Adrenal gland (tissue), 5 donors: ENCODE data around the gene KRT73.

Source experiments
- CTCF ChIP-seq, 6 experiments: fragments of 450-650 bp in 4 of 6; fragments of 200-600 bp in 2 of 6; sonication (generic) in 1 of 6; IDR thresholded peaks; 1 replicate in 5 of 6; 2 replicates in 1 of 6; pipeline versions ENCODE4 v1.5.1 to v1.8.0; 2016 to 2021; ENCODE audit warnings: antibody characterized with exemption in 6 of 6, mild to moderate bottlenecking in 2 of 6, moderate library complexity in 1 of 6
- POLR2A ChIP-seq, 2 donors: fragments of 450-650 bp; IDR thresholded peaks; one replicate each; pipeline ENCODE4 v1.6.1; 2017; ENCODE audit warnings: antibody characterized with exemption in 2 of 2, mild to moderate bottlenecking in 2 of 2, moderate library complexity in 1 of 2
- donor health status: DM: no; HTN: no; CAD: no.

- TF ChIP-seq POLR2A (IDR thresholded peaks at IDR 0.05) (no peak), CTCF (IDR thresholded peaks at IDR 0.05) (no peak)
These were observed 9.3 kb downstream of the KRT73 start for GRCh38 chr12:52608826-52609630.
